ENCODE results near the gene CCDC181. TPM values are rescaled to one million over a fixed set of nuclear protein-coding genes. Genes with fewer than 3 reads are reported as not detected.

CCDC181 gene
- total RNA-seq, 3 donors from 2014 or later, result 0.66 to 0.73 TPM; not detected in 1

DNA sequence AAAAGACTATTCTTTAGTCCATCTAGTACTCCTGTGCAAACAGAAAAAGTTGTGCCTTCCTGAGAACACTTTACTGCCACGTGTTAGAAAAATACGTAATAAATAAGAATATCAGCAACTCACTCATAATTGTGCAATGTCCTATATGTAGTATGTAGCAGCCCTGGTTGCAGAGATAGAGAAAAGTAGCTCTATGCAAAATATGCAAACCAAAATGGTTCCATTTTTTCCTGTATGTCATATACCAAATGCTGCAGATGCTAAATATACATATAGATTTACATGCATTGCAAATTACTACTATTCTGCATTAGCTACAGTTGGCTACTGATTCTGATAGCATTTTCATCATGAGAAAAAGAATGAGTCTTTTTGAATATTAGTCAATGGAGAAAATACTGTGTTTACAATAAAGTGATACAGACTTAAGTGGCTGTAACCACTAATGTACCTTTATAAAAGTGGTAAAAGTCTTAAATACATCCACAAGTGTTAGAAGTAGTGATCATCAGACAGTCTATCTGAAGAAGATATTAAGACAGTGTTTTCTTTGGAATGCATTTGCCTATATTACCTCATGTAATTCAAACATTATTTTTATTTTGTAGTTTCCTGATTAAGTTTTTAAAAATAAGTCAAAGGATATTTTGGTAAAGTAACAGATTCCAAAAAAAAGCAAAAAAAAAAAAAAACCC is 79.4 kb downstream of the CCDC181 start:
- H3K36me3 ChIP-seq, result no peaks in the 10 kb centered on the region
- intact Hi-C loops (cut with DNase I; ENCODE audit: low total_unique reads), result no loop called here
- TF ChIP-seq POLR2AphosphoS5 (IDR thresholded peaks at IDR 0.05) (no peak), POLR2A (IDR thresholded peaks at IDR 0.05) (no peak)
- TF ChIP-seq, protein P1, sequence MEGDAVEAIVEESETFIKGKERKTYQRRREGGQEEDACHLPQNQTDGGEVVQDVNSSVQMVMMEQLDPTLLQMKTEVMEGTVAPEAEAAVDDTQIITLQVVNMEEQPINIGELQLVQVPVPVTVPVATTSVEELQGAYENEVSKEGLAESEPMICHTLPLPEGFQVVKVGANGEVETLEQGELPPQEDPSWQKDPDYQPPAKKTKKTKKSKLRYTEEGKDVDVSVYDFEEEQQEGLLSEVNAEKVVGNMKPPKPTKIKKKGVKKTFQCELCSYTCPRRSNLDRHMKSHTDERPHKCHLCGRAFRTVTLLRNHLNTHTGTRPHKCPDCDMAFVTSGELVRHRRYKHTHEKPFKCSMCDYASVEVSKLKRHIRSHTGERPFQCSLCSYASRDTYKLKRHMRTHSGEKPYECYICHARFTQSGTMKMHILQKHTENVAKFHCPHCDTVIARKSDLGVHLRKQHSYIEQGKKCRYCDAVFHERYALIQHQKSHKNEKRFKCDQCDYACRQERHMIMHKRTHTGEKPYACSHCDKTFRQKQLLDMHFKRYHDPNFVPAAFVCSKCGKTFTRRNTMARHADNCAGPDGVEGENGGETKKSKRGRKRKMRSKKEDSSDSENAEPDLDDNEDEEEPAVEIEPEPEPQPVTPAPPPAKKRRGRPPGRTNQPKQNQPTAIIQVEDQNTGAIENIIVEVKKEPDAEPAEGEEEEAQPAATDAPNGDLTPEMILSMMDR (IDR thresholded peaks at IDR 0.05), result no peak
- no peaks in the 10 kb centered on the region for H3K27me3 ChIP-seq
- H3K4me3 ChIP-seq, result no peak overlapping the region
- no peaks in the 10 kb centered on the region for H3K4me1 ChIP-seq
- H3K9me3 ChIP-seq, result no peaks in the 10 kb centered on the region
- no peak for DNase-seq (ENCODE audit: low spot score in 2 of 2)
- H3K27ac ChIP-seq, result no peak overlapping the region

DNA sequence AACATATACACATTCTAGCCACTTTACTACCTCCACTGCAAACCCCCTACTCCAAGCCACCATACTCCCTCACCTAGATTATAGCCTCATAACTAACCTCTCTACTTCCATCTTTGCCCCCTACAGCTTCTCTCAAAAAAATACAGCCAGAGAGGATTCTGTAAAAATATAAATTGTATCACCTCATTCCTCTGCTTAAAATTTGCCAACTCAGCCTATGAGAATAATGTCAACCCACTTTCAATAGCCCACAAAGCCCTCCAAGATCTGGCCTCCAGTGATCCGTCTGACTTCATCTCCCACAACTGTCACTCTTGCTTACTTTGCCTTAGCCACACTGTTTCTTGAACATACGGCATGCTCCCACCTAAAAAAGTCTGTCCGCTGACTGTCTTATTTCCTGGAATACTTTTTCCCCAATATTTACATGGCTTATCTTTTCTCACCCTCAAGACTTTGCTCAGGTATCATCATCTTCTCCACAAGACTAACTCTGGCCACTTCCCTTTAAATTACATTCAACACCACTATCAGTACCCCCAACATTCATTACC is 81.2 kb downstream of the CCDC181 start:
- no peak overlapping the region for H3K4me3 ChIP-seq

DNA sequence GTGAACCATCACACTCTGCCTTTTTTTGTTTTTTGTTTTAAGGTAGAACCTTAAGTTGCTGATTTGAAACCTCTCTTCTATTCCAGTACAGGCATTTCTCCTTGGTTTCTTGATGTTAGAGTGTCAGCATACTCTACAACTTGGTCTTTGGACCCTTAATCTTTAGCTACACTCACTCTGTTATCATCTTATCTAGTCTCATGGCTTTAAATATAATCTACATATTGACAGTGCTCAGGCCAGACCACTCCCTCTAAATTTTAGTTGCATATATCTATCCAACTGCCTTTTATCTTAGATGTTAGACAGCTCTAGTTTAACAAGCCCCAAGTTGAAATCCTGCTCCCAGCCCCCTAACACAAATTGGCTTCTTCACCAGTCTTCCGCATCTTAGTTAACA is 81.8 kb downstream of the CCDC181 start:
- TF ChIP-seq POLR2A (IDR thresholded peaks at IDR 0.05) (no peak), POLR2AphosphoS5 (IDR thresholded peaks at IDR 0.05) (no peak)
- TF ChIP-seq, protein P1 (IDR thresholded peaks at IDR 0.05), result no peak
- no peaks in the 10 kb centered on the region for H3K4me1 ChIP-seq
- no peaks in the 10 kb centered on the region for H3K36me3 ChIP-seq
- H3K9me3 ChIP-seq, result no peaks in the 10 kb centered on the region
- H3K4me3 ChIP-seq, result no peak overlapping the region
- intact Hi-C loops (cut with DNase I; ENCODE audit: low total_unique reads), result no loop called here
- H3K27me3 ChIP-seq, result no peaks in the 10 kb centered on the region
- DNase-seq (ENCODE audit: low spot score in 2 of 2), result no peak
- H3K27ac ChIP-seq, result no peak overlapping the region

More for the DNA sequence above, 81.2 kb downstream of the CCDC181 start:
- no peaks in the 10 kb centered on the region for H3K4me1 ChIP-seq
- no peak for DNase-seq (ENCODE audit: low spot score in 2 of 2)
- H3K9me3 ChIP-seq, result no peaks in the 10 kb centered on the region
- no peaks in the 10 kb centered on the region for H3K27me3 ChIP-seq
- TF ChIP-seq, protein P1 (IDR thresholded peaks at IDR 0.05), result no peak
- no peak for TF ChIP-seq POLR2AphosphoS5 (IDR thresholded peaks at IDR 0.05)
- no peak for TF ChIP-seq POLR2A (IDR thresholded peaks at IDR 0.05)
- no peaks in the 10 kb centered on the region for H3K36me3 ChIP-seq
- H3K27ac ChIP-seq, result no peak overlapping the region
- intact Hi-C loops (cut with DNase I; ENCODE audit: low total_unique reads), result no loop called here

Other genes with a start within 250 kb of the CCDC181 start
- gene NME7, start 59.7 kb downstream of the CCDC181 start, total RNA-seq, result 10 to 100 TPM; 13.0 to 22.8 (median 16.7) TPM
- gene BLZF1, start 59.3 kb downstream of the CCDC181 start, total RNA-seq, result 10 to 100 TPM; 22.0 to 34.8 (median 27.7) TPM
- 10 to 100 TPM; 34.7 to 71.8 (median 64.2) TPM for gene SLC19A2, start 58.5 kb upstream of the CCDC181 start, total RNA-seq
- gene F5, start 159.0 kb upstream of the CCDC181 start, total RNA-seq, result 1 to 10 TPM in 2 of 3 donors, under 1 TPM in 1; 0.44 to 7.4 (median 1.3) TPM
- gene SELP, start 202.7 kb upstream of the CCDC181 start, total RNA-seq, result 10 to 100 TPM in 2 of 3 donors, 1 to 10 TPM in 1; 5.4 to 13.1 (median 10.1) TPM